Skin of body (tissue), 2 donors: ENCODE measurements around the gene EPB41L4A. TPM values are rescaled to one million over a fixed set of nuclear protein-coding genes. Genes with fewer than 3 reads are reported as not detected.
"Not testable (repeated sequence)": the region's sequence is repeated elsewhere in the genome, so short reads cannot be mapped to it uniquely, and the experiment has no call there.

ENCODE experiments used
- DNase-seq: peaks from one replicate; lab custom pipeline; 2025; lab: John Stamatoyannopoulos, UW
- total RNA-seq: library from RNA; depleted of rRNA; stranded (reverse); fragments of >200 nt; gene quantifications from one replicate; pipeline ENCODE4 v1.2.3, GENCODE V29; 2014

Gene EPB41L4A
- total RNA-seq, 1 donor from 2014 or later: 9.8 TPM

DNA sequence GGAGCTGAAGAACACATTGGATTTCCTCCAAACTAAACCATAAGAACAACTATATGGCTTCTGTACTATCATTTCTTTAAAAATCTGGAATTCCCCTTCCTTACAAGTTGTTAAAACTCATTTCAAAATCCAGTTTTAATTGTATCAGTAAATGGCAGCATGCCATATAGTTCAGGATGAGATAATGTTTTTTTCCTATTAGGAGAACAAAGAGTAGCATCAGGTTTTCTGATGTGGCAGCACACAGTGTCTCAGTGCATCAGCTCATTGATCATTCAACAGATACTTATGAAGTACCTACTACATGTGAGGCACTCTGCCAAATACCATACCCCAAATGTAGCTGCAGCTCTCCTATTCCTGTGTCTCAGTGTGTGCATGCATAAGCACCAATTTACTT lies 161.1 kb downstream of the EPB41L4A start:
- no peak for DNase-seq

DNA sequence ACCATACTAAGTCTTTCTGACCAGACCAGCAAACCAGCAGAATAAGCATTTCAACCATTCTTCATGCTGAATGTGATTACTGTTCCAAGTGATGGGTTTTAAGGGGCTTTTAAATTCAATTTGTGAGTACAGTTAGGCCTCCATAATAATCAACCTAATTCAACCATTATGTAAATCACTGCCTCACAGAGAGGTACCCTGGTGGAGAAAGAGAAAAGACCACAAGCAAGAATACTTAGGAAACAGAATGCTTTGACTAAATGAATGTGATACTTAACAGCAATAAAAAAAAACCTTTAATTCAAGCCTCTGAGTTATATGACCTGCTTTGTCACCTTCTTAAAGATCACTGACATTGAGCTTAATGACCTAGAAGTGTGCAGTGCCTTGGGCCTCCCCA lies 162.1 kb downstream of the EPB41L4A start:
- DNase-seq: no peak

DNA sequence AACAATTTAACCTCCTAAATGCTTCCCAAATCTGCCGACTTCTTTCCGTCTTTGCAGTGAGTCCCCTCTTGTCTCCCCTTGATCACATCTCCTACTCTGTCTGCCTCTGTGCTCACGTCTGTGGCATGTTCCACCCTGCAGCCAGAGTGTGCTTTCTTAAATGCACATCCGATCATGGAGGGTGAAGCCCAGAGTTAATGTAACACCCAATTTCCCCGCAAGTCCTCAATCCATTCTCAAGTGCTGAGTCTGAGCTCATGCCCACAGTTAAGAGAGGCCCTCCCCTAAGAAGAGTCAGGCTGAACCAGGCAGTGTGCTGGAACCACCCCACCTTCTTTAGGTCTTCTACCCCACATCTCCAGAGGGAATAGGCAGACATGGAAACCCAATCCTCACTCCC lies 164.8 kb downstream of the EPB41L4A start:
- DNase-seq: no peak

DNA sequence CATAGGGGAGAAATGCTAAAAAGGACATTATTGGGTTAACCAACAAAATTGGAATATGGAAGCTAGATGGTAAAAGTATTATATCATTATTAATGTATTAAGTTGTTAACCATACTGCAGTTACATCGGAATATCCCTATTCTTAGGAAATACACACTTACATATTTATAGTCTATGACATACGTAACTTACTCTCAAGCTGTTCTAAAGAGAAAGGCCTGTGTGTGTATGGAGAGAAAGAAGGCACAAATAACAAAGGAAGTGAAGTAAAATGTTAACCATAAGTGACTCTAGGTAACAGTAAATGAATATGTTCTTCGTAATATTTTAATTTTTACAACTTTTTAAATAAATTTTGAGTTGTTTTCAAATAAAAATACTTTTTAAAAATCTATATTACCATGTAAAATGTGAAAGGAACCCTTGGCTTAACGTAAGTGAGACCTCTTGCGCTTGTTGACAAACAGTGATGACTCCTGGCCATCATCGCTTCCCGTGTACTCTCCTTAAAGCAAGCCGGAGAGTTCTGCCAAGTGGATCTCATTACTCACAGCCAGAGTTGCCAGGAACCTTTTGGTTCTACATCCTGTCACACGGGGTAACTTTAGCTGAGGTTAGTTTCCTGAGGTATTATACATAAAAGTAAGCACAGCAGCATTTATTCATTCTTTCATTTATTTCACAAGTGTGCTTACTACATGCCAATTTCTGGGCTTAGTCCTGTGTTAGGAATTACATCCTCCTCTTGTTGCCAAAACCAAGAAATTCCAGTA lies 165.4 kb downstream of the EPB41L4A start:
- DNase-seq: no peak

DNA sequence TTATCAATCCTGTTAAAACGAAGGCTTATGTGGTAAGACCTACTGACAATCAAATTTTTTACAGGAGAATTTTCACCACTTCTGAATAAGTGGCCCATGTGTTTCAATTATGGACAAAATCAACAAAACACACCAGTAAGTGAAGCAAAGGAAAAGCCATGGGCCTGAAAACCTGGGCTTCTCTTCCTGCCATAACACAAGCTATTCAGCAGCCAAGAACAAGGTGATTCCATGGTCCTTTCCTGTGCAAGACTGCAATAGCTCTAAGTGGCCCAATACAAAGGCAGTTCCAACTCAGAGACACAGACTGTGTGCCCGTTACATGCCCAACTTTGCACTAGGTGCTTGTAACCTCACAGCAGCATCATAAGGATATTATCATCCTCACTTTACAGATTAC lies 168.5 kb downstream of the EPB41L4A start:
- DNase-seq: no peak

DNA sequence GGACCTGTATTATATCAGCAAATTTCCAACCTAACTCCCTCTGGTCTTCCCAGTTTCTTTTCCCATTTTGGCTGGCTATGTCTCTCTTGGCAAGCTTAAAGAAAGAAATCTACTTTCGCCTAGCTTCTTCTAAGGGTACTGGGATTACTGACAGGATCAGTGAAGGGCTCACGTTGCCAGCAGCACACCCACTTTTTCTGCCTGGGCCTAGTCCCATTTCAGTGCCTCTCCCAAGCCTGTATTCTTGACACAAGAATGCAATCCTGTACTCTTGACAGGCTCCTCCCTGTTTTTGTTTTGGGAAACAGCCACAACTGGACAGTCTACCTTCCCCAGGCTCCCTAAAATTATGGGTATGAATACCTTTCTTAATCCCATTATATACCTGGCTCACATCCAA lies 170.5 kb downstream of the EPB41L4A start:
- DNase-seq: no peak

DNA sequence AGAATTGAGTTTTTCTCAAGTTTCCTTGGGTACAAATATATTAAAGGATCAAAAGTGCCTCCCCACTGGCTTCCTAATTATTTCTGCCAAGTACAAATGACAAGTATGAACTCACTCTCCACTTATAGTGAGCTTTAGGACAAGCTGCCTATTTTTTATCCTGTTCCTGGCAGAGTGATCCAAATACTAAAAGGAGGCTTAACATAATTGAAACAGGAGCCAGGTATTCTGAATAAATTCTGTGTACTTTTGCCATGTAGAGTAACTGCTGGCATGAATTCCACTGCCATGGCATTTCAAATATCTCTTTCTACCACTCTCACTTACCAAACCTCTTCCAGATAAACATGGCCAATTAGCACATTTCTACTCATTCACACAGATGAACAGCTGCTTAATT lies 171.1 kb downstream of the EPB41L4A start:
- DNase-seq: no peak

DNA sequence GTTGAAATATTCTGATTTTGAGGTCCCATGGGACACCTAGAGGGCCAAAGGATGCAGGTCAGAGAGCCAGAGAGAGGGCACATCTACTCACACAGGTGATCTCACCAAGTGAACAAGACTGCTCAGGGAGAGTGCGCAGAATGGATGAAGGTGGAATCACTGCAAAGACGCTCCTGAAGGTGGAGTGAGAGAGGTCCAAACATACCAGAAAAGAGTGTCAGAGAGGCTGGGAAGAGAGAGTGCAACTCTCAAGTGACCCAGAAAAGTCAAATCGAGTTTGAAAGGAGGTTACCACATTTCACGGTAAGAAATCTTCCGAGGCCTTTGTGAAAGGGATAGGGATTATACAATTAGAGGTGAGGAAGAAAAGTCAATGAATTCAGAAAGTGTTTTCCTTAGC lies 173.4 kb downstream of the EPB41L4A start:
- no peak for DNase-seq

DNA sequence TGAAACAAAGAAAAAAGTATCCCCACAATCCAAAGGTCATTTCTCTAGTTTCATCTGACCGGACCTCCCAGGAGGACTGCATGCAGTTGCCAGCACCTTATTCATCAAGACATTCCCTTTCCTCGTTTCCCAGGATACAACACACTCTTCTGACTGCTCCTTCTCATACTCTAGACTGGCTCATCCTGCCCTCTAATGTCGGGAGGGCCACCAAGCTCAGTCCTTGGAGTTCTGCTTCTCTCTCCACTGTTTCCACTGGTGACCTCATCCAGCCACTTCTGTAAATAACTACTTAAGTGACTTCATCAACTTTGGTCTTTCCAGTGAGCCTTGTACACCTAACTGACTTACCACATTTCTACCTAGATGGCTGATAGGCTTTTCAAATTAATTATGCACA lies 179.1 kb downstream of the EPB41L4A start:
- DNase-seq: no peak

DNA sequence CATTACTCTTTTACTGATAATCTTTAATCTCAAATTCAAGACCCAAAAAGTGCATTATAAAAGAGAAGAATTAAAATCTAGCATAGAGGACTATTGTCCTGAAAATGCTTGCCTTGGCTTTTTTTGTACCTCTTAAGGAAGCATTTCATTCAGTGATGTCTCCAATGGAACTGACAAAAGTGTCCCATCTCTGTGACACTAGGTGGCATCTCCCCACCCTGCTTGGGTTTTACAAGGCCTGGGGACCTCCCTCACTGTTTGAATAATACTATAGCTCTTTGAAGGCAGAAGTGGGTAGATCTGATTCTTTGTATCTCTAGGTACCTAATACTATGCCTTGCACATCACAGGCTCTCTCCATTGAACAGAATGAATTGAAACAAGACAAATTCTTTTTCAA lies 180.6 kb downstream of the EPB41L4A start:
- DNase-seq: no peak

DNA sequence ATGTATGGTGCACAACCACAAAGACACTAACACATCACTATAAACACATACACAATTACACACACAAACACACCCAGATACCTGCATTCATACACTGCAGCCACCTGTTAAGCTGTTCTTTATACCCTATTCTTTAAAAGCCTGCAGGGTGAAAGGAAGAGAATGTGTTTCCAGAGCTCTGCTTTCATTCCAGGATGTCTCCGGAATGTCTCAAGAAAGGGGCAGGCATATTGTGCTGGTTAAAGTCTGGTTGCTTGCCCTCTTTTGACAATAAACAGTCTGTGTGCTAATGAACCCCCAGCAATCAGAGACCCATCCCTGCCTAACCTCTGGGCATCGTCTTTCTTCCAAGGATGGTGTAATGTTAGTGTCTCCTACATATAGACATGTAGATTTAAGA lies 181.6 kb downstream of the EPB41L4A start:
- no peak for DNase-seq

DNA sequence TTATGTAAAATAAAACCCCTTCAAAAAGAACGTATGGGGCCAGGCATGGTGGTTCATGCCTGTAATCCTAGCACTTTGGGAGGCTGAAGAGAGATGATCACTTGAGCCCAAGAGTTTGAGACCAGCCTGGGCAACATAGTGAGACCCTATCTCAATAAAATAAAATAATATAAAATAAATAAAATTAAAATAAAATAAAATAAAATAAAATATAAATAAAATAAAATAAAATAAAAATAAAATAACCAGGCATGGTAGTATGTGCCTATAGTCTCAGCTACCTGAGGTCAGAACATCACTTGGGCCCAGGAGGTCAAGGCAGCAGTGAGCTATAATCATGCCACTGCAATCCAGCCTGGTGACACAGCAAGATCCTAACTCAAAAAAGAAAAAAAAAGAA lies 185.1 kb downstream of the EPB41L4A start:
- DNase-seq: no peak

DNA sequence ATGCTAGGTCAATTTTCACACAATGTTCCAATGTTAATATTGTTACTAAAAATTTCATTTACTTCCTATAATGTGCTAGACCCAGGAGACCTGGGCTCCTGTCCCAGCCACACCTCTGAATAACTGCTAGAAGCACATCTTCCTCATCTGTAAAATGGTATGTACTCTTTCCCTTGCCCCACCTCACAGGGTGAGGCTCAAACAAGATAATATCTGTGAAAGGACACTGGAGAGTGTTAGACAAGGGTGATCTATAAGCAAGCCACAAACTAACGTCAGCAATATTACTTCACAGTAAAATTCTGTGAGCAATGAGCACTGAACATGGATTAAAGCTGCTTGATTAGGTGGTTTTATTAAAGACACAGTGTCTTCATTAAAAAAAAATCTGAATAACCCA lies 186.4 kb downstream of the EPB41L4A start:
- DNase-seq: no peak

DNA sequence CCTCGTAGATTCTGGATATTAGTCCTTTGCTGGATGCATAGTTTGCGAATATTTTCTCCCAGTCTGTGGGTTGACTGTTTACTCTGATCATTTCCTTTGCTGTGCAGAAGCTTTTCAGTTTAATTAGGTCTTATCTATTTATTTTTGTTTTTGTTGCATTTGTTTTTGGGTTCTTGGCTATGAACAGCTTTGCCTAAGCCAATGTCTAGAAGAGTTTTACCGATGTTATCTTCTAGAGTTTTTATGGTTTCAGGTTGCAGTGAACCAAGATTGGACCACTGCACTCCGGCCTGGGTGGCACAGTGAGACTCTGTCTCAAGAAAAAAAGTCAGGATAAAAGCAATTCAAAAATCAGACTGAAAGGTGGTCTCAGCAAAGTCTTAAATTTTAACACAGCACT lies 188.5 kb downstream of the EPB41L4A start:
- no peak for DNase-seq

DNA sequence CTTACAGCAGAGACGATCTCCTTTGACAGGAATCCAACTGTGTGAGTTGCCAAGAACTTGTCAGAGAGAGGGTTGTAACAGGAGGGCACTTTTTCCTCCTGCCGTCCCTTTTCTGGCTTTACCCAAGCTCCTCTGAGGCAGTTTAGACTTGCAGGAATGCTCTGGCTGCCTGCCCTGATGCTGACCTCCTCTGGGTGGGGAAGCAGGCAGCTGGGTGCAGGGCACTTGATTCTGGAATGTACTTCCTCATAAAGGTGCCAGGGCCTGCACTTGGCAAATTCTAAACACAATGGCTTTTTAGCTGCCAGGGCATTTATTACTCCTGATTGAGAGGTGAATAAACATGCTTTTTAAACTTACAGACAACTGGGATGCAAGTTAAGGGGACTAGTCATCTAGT lies 190.4 kb downstream of the EPB41L4A start:
- DNase-seq: no peak

DNA sequence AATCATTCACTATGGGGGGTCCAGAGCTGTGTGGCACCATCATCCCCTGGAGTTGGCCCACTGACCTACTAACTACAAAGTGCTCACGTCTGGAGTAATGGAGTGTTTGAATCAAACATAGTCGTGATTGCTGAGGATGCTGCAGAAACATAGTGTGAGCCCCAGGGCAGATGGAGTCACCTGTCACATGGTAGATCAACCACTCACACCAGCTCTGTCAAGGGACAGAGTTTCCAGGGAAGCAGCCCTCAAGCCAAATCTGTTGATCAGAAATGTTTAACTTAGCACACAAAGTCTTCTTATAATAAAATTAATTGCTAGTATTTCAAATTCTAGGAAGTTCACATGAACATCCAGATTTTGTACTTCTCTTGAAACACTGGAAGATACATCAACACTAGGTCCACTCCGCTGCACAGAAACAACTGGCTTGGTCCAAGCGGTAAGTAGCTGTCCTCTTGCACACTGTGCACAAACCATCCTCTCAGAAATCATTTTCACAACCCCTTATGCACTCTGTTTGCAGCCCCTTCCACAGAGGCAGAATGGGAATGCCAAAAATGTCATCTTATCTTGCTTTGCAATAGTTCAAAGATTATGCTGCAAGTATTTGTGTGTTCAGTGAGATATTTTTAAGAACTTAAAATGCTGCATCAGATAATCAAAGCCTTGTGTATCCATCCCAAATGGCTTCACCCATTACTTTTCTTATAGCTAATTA lies 191.0 kb downstream of the EPB41L4A start:
- DNase-seq: no peak

DNA sequence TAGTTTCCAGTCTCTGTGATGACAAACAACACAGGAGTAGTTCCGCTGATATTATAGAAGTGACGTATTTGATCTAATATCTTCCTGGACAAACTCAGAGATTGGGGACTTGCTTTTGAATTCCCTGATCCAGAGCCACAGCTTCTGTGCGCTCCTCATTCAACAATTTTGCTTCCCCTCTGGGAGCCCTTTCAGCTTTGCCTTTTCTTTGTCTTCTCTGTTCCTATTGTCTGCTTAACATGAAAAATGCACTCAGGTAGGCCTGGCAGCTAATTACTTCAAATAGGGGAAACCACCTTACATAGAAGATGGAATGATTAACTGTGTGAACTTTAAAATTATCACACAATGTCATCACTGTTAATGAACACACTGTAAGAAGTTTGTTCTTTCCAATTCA lies 192.9 kb downstream of the EPB41L4A start:
- DNase-seq: no peak

DNA sequence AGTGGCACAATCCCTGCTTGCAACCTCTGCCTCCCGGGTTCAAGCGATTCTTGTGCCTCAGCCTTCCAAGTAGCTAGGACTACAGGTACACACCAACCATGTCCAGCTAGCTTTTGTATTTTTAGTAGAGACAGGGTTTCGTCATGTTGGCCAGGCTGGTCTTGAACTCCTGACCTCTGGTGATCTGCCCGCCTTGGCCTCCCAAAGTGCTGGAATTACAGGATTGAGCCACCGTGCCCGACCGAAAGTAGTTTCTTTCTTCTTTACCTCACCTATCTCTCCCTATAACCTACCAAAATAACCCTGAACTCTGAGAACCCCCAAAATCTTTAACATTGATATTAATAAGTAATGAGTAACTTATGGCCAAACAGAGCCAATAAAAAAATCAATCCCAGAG lies 196.1 kb downstream of the EPB41L4A start:
- DNase-seq: not testable (repeated sequence)

DNA sequence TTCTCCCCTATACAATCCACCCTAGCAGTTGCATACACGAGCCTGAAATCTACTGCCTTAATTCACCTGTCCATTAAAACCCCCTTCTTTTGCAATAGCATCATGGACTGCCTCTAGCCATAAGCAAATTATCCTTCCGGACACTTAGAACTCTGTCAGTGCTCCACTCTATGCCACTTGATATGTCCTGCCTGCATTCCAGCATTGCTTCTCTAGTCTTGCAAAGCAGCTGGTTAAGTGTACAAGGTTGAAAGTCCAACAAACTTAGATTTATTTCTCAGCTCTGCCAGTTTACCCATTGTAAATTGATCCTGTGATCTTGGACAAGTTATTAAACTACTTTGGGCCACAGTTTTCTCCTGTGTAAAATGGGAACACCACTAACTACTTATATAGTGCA lies 197.9 kb downstream of the EPB41L4A start:
- DNase-seq: no peak

DNA sequence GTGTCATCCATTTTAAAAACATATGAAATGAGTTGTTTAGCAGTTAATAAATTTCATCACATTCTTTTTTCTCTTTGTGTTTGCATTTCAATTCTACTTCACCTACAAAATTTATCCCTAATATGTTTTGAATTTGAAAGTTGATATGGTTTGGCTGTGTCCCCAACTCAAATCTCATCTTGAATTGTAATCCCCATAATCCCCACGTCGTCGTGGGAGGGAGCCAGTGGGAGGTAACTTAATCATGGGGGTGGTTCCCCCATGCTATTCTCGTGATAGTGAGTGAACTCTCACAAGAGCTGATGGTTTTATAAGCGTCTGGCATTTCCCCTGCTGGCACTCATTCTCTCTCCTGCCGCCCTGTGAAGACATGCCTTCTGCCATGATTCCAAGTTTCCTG lies 200.1 kb downstream of the EPB41L4A start:
- no peak for DNase-seq

DNA sequence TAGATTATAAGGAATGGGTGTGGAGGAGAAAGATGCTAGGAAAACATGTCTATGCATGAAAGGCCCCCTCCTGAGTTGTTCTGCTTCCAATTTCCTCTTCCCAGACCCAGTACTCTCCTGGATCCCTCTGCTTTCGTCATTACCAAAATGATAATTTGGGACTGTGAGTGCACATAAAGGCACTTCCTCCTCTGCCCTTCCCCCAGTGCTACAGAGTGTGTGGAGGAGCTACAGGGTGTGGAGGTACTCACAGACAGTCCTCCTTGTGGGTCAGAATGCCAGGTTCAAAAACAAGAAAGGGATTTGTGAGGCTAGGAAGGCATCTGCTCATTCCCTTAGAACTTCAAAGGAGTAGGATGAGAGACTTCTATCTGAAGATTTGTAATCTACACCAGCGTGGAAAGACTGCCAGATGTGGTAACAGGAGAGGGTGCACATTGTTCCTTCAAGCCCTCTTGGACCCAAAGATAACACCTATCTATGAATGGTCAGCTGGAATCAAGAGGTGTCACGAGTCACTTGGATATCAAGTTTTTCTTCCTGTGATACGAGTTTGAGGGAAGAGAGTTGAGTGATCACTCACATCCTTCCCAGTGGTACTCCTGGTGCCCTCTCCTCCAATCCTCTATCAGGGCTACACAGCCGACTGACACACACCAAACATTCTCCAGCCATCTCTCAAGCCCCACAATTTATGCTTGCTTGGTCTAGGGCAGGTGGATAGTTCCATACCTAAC lies 201.1 kb downstream of the EPB41L4A start:
- no peak for DNase-seq

DNA sequence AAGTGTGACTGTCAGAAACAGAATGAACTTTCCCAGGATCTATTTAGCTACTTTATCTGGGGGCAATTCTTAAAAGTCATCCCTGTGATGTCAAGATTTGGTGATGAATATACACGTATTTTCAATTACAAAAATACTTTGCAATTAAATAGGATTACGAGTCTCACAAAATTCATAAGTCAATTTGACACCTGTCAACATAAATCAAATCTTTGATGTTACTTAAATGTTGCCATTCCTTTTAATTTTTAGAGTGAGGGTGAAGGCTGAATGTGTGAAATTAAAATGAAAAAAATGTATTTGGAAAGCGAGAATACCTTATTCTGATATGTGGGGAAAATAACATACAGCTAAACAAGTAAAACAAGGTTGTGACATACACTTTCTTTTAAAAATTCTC lies 202.9 kb downstream of the EPB41L4A start:
- DNase-seq: no peak
